GM12878 (cell line): ENCODE data around the gene LGALS3BP.

Experiments used
- CTCF ChIP-seq, 3 experiments: IDR thresholded peaks in 2 of 3; conservative IDR thresholded peaks in 1 of 3; 2 replicates each; pipeline ENCODE4 v1.5.1; 2011; ENCODE audit warnings: low read depth in 3 of 3, low read length in 3 of 3, mild to moderate bottlenecking in 3 of 3, control low read depth in 2 of 3, moderate library complexity in 2 of 3, inconsistent platforms in 1 of 3, mixed read lengths in 1 of 3; ENCODE audit not compliant: control insufficient read depth in 2 of 3, insufficient read depth in 1 of 3; ENCODE audit errors: extremely low read depth in 1 of 3
- ELK1 ChIP-seq: IDR thresholded peaks from 2 replicates; pipeline ENCODE4 v1.6.1; 2012; ENCODE audit warnings: low read depth, low read length, improper control_type of control experiment
- EP300 ChIP-seq, 2 experiments: fragments of 150-350 bp in 1 of 2; IDR thresholded peaks; 2 replicates each; pipeline ENCODE4 v1.6.1; 2011 to 2012; ENCODE audit warnings: low read depth in 2 of 2, low read length in 2 of 2, borderline replicate concordance in 1 of 2, improper control_type of control experiment in 1 of 2, inconsistent platforms in 1 of 2; ENCODE audit not compliant: control insufficient read depth in 1 of 2
- ESRRA ChIP-seq: IDR thresholded peaks from 2 replicates; pipeline ENCODE4 v1.6.1; 2012; ENCODE audit warnings: mild to moderate bottlenecking, low read length, improper control_type of control experiment
- MXI1 ChIP-seq: fragments of 150-350 bp; IDR thresholded peaks from 2 replicates; pipeline ENCODE4 v1.6.1; 2011; ENCODE audit warnings: low read depth, mild to moderate bottlenecking, inconsistent platforms, low read length, improper control_type of control experiment
- POLR2AphosphoS2 ChIP-seq: IDR thresholded peaks from 2 replicates; pipeline ENCODE4 v1.6.1; 2011; ENCODE audit warnings: low read depth, mild to moderate bottlenecking, low read length, improper control_type of control experiment, moderate library complexity
- SPI1 ChIP-seq: IDR thresholded peaks from 2 replicates; pipeline ENCODE4 v1.6.1; 2011; ENCODE audit warnings: low read depth, mild to moderate bottlenecking, low read length, moderate library complexity, borderline replicate concordance; ENCODE audit not compliant: insufficient read depth
- YY1 ChIP-seq: IDR thresholded peaks from 2 replicates; pipeline ENCODE4 v1.6.1; 2011; ENCODE audit warnings: low read depth, mild to moderate bottlenecking, low read length

GRCh38 chr17:78974635-78975591 is 4.8 kb downstream of the LGALS3BP start:
- TF ChIP-seq EP300 (IDR thresholded peaks at IDR 0.05; ENCODE audit: borderline replicate concordance in 1 of 2, control insufficient read depth in 1 of 2, low read depth in 2 of 2, low read length in 2 of 2): no peak
- no peak for TF ChIP-seq CTCF (IDR thresholded peaks at IDR 0.05 in 2 of 3, conservative IDR thresholded peaks at IDR 0.05 in 1 of 3; ENCODE audit: control insufficient read depth in 2 of 3, extremely low read depth in 1 of 3, insufficient read depth in 1 of 3, low read depth in 3 of 3, low read length in 3 of 3)
- no peak for TF ChIP-seq POLR2AphosphoS2
- TF ChIP-seq SPI1: no peak
- no peak for TF ChIP-seq ESRRA
- no peak for TF ChIP-seq MXI1
- no peak for TF ChIP-seq YY1
- no peak for TF ChIP-seq ELK1
